ENCODE measurements around the gene ARID3B. TPM values are rescaled to one million over a fixed set of nuclear protein-coding genes. Genes with fewer than 3 reads are reported as not detected.

The ARID3B gene
- total and polyA plus RNA-seq, 2 experiments from 2014 or later = 13.2 to 19.8 TPM

- no peaks in the 10 kb centered on the region for H3K4me1 ChIP-seq (ENCODE audit: insufficient read depth)
- no peaks in the 10 kb centered on the region for H3K36me3 ChIP-seq (replicated peaks; ENCODE audit: insufficient read depth, low read depth)
- no peak overlapping the region for H3K4me2 ChIP-seq
- peaks cover 17% of the 10 kb centered on the region for H3K79me2 ChIP-seq
- H3K4me3 ChIP-seq = no peak overlapping the region
- no peaks in the 10 kb centered on the region for H3K27me3 ChIP-seq
- no peaks in the 10 kb centered on the region for H3K9me2 ChIP-seq (replicated peaks; ENCODE audit: insufficient read depth)
- H3K9me3 ChIP-seq (ENCODE audit: low read depth) = no peaks in the 10 kb centered on the region
- H2AFZ ChIP-seq = no peak overlapping the region
- WGBS (ENCODE audit: low lambda C conversion rate, missing lambda C conversion rate) = 39% methylated on average over 1 of the region's 1 CpG
- DNase-seq (ENCODE audit: low spot score) = no peak
- no peak overlapping the region for H3K27ac ChIP-seq
- no peaks in the 10 kb centered on the region for H4K20me1 ChIP-seq (ENCODE audit: insufficient read depth, poor library complexity, severe bottlenecking)
- TF ChIP-seq EZH2 (IDR thresholded peaks at IDR 0.05; ENCODE audit: borderline replicate concordance) (no peak), EZH2phosphoT487 (IDR thresholded peaks at IDR 0.05; ENCODE audit: low read depth, severe bottlenecking, unreplicated experiment) (no peak), CTCF (IDR thresholded peaks at IDR 0.05; ENCODE audit: poor library complexity) (no peak)
Observed at GRCh38 chr15:74568594-74568993, 27.6 kb downstream of the ARID3B start.

GRCh38 chr15:74569731-74570070, 28.7 kb downstream of the ARID3B start:
- 88% methylated on average over 4 of the region's 4 CpGs for WGBS (ENCODE audit: low lambda C conversion rate, missing lambda C conversion rate)
- no peak overlapping the region for H3K4me2 ChIP-seq
- no peaks in the 10 kb centered on the region for H3K9me3 ChIP-seq (ENCODE audit: low read depth)
- no peak for TF ChIP-seq EZH2 (IDR thresholded peaks at IDR 0.05; ENCODE audit: borderline replicate concordance)
- TF ChIP-seq EZH2phosphoT487 (IDR thresholded peaks at IDR 0.05; ENCODE audit: low read depth, severe bottlenecking, unreplicated experiment) = no peak
- TF ChIP-seq CTCF (IDR thresholded peaks at IDR 0.05; ENCODE audit: poor library complexity) = no peak
- DNase-seq (ENCODE audit: low spot score) = no peak
- no peaks in the 10 kb centered on the region for H3K4me1 ChIP-seq (ENCODE audit: insufficient read depth)
- H3K9me2 ChIP-seq (replicated peaks; ENCODE audit: insufficient read depth) = no peaks in the 10 kb centered on the region
- no peak overlapping the region for H3K4me3 ChIP-seq
- H3K27me3 ChIP-seq = no peaks in the 10 kb centered on the region
- H4K20me1 ChIP-seq (ENCODE audit: insufficient read depth, poor library complexity, severe bottlenecking) = no peaks in the 10 kb centered on the region
- no peak overlapping the region for H3K27ac ChIP-seq
- H2AFZ ChIP-seq = no peak overlapping the region
- H3K36me3 ChIP-seq (replicated peaks; ENCODE audit: insufficient read depth, low read depth) = no peaks in the 10 kb centered on the region
- H3K79me2 ChIP-seq = peaks cover 12% of the 10 kb centered on the region

GRCh38 chr15:74571191-74571590, 30.2 kb downstream of the ARID3B start:
- Histone ChIP-seq H3K27me3 (no peaks in the 10 kb centered on the region), H3K4me1 (ENCODE audit: insufficient read depth) (no peaks in the 10 kb centered on the region), H4K20me1 (ENCODE audit: insufficient read depth, poor library complexity, severe bottlenecking) (no peaks in the 10 kb centered on the region), H3K4me2 (no peak overlapping the region), H3K27ac (no peak overlapping the region), H3K36me3 (replicated peaks; ENCODE audit: insufficient read depth, low read depth) (no peaks in the 10 kb centered on the region), H2AFZ (no peak overlapping the region), H3K9me3 (ENCODE audit: low read depth) (no peaks in the 10 kb centered on the region), H3K9me2 (replicated peaks; ENCODE audit: insufficient read depth) (no peaks in the 10 kb centered on the region), H3K79me2 (peaks cover 4% of the 10 kb centered on the region), H3K4me3 (no peak overlapping the region)
- DNase-seq (ENCODE audit: low spot score) = no peak
- TF ChIP-seq EZH2 (IDR thresholded peaks at IDR 0.05; ENCODE audit: borderline replicate concordance) (no peak), EZH2phosphoT487 (IDR thresholded peaks at IDR 0.05; ENCODE audit: low read depth, severe bottlenecking, unreplicated experiment) (no peak), CTCF (IDR thresholded peaks at IDR 0.05; ENCODE audit: poor library complexity) (no peak)
- 84% methylated on average over 3 of the region's 3 CpGs for WGBS (ENCODE audit: low lambda C conversion rate, missing lambda C conversion rate)

- 98% methylated on average over 4 of the region's 4 CpGs for WGBS (ENCODE audit: low lambda C conversion rate, missing lambda C conversion rate)
- no peaks in the 10 kb centered on the region for H3K36me3 ChIP-seq (replicated peaks; ENCODE audit: insufficient read depth, low read depth)
Observed at GRCh38 chr15:74573987-74574386, 33.0 kb downstream of the ARID3B start.

More at GRCh38 chr15:74573987-74574386, 33.0 kb downstream of the ARID3B start:
- Histone ChIP-seq H3K27ac (no peak overlapping the region), H3K4me1 (ENCODE audit: insufficient read depth) (no peaks in the 10 kb centered on the region), H3K79me2 (no peaks in the 10 kb centered on the region), H4K20me1 (ENCODE audit: insufficient read depth, poor library complexity, severe bottlenecking) (no peaks in the 10 kb centered on the region), H2AFZ (no peak overlapping the region), H3K4me2 (no peak overlapping the region), H3K9me2 (replicated peaks; ENCODE audit: insufficient read depth) (no peaks in the 10 kb centered on the region), H3K9me3 (ENCODE audit: low read depth) (no peaks in the 10 kb centered on the region), H3K4me3 (no peak overlapping the region), H3K27me3 (no peaks in the 10 kb centered on the region)
- TF ChIP-seq EZH2phosphoT487 (IDR thresholded peaks at IDR 0.05; ENCODE audit: low read depth, severe bottlenecking, unreplicated experiment) (no peak), CTCF (IDR thresholded peaks at IDR 0.05; ENCODE audit: poor library complexity) (no peak), EZH2 (IDR thresholded peaks at IDR 0.05; ENCODE audit: borderline replicate concordance) (no peak)
- DNase-seq (ENCODE audit: low spot score) = no peak
